Breast epithelium (tissue), 3 donors: ENCODE data around the gene CEBPA.

Experiments
- CTCF ChIP-seq, 3 donors: fragments of 450-650 bp; IDR thresholded peaks; one replicate each; pipeline ENCODE4 v1.5.1; 2016 to 2017; ENCODE audit warnings: antibody characterized with exemption in 3 of 3, mild to moderate bottlenecking in 3 of 3, moderate library complexity in 3 of 3
- POLR2A ChIP-seq: fragments of 450-650 bp; IDR thresholded peaks from one replicate; pipeline ENCODE4 v1.6.1; 2016; ENCODE audit warnings: antibody characterized with exemption, mild to moderate bottlenecking, moderate library complexity
- POLR2AphosphoS5 ChIP-seq, 3 donors: sonication (generic); formaldehyde crosslinking; IDR thresholded peaks; one replicate each; pipeline ENCODE4 v1.6.1; 2017; ENCODE audit warnings: antibody characterized with exemption in 3 of 3

- no peak for TF ChIP-seq CTCF (IDR thresholded peaks at IDR 0.05)
- no peak for TF ChIP-seq POLR2A
- TF ChIP-seq POLR2AphosphoS5 (IDR thresholded peaks at IDR 0.05) = no peak
These were observed 29.9 kb upstream of the CEBPA start for GRCh38 chr19:33332248-33332647.
